Fibroblast of mammary gland (primary cell): ENCODE measurements around the gene TMEM125.
A peak's percentile ranks its signal among the peaks of the same experiment; 100 is the strongest.

Source experiments
- DNase-seq: peaks from one replicate; pipeline ENCODE4 v3.0.0-alpha.2; 2010; ENCODE audit warnings: low read depth
- H3K4me3 ChIP-seq: 2 replicates; pipeline ENCODE4 v1.5.1; 2011; ENCODE audit warnings: low read depth, mild to moderate bottlenecking, low read length, moderate library complexity; ENCODE audit not compliant: control insufficient read depth
- CTCF ChIP-seq: conservative IDR thresholded peaks from 2 replicates; pipeline ENCODE4 v1.5.1; 2011; ENCODE audit warnings: low read depth, low read length, inconsistent platforms; ENCODE audit not compliant: control insufficient read depth, insufficient read depth

Gene TMEM125

GRCh38 chr1:43309405-43310025 is 39.7 kb downstream of the TMEM125 start:
- H3K4me3 ChIP-seq, result no peak overlapping the region
- no peak for TF ChIP-seq CTCF
- DNase-seq, result no peak

- no peak for TF ChIP-seq CTCF
- DNase-seq, result no peak
- H3K4me3 ChIP-seq, result no peak overlapping the region
These were observed 41.7 kb downstream of the TMEM125 start for GRCh38 chr1:43311521-43311920.

DNA sequence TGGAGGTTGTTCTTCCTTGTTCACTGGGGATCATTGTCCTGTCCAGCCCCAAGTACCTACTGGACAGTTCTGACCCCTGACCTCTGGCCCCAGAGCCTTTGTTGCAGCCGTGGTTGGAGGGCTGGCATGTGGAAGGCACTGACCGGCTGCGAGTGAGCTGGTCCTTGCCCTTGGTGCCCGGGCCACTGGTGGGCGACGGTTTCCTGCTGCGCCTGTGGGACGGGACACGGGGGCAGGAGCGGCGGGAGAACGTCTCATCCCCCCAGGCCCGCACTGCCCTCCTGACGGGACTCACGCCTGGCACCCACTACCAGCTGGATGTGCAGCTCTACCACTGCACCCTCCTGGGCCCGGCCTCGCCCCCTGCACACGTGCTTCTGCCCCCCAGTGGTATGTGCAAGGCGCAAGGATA is 42.4 kb downstream of the TMEM125 start:
- no peak overlapping the region for H3K4me3 ChIP-seq
- no peak for TF ChIP-seq CTCF
- DNase-seq, result no peak

DNA sequence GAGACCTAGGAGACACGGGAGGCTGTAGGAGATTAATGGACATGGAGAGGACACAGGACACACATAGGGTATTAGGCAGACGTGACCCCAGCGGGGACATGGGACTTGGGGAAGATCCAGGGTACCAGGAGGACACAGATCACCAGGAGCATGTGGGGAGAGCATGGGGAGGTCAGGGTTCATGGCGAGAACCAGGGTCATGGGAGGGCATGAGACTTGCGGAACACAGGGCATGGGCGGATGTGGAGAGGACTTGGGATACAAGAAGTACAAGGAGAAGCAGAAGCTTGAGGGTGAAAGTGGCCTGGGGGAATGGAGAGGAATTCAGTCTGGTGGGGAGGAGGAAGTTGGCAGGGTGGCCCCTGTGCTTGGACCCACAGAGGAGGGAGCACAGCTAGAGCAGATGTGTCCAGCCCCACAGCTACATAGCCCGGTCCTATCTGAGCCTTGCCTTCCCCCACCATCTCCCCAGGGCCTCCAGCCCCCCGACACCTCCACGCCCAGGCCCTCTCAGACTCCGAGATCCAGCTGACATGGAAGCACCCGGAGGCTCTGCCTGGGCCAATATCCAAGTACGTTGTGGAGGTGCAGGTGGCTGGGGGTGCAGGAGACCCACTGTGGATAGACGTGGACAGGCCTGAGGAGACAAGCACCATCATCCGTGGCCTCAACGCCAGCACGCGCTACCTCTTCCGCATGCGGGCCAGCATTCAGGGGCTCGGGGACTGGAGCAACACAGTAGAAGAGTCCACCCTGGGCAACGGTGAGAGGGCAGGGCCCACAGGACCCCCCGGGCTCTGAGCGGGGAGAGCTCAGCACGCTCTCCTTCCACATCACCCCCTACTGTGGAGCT is 43.1 kb downstream of the TMEM125 start:
- no peak for DNase-seq
- no peak overlapping the region for H3K4me3 ChIP-seq
- no peak for TF ChIP-seq CTCF

- no peak for DNase-seq
- H3K4me3 ChIP-seq, result no peak overlapping the region
- TF ChIP-seq CTCF, result no peak
These were observed 44.0 kb downstream of the TMEM125 start for GRCh38 chr1:43313771-43314170.

DNA sequence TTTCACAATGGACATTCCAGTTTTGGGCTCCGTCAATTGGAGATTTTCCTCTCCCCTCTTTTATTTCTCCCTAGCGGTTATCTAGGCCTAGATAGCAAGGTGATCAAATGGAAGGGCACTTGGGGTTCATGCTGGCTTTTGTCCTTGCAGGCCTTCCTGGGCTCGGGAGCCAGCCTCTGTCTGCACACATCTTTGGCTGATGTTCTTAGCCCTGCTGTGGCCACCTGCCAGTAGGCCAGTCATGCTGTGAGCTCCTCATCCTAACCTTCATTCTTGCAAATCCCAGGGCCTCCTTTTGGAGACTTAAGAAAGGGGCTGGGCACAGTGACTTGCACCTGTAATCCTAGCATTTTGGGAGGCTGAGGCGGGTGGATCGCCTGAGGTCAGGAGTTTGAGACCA is 44.5 kb downstream of the TMEM125 start:
- no peak for TF ChIP-seq CTCF
- H3K4me3 ChIP-seq, result no peak overlapping the region
- peak; percentile 18 for DNase-seq
